Stimulated activated memory B cell treated with anti-CD40 and anti-IgM and Interleukin-4, amounts not matched to agents 10 μg/mL and 1 μg/mL and 100 μg/mL, for 72 hours (primary cell): ENCODE data around the gene GNA14.
"Not testable (repeated sequence)": the region's sequence is repeated elsewhere in the genome, so short reads cannot be mapped to it uniquely, and the experiment has no call there.

Source experiments
- ATAC-seq: fragments of 150-1000 bp; cut with Tn5 transposase; 2 replicates; pipeline ENCODE4 v1.10.0; 2021
- H3K27ac Mint-ChIP-seq: one replicate; pipeline ENCODE4 v1.8.0; 2022; ENCODE audit warnings: mild to moderate bottlenecking, mixed read lengths
- H3K27me3 Mint-ChIP-seq: one replicate; pipeline ENCODE4 v1.8.0; 2022; ENCODE audit warnings: mixed read lengths
- H3K36me3 Mint-ChIP-seq: one replicate; pipeline ENCODE4 v1.8.0; 2022; ENCODE audit warnings: mixed read lengths
- H3K4me1 Mint-ChIP-seq: one replicate; pipeline ENCODE4 v1.8.0; 2022; ENCODE audit warnings: mixed read lengths
- H3K4me3 Mint-ChIP-seq: one replicate; pipeline ENCODE4 v1.8.0; 2022; ENCODE audit warnings: mild to moderate bottlenecking, moderate library complexity, mixed read lengths
- H3K9me3 Mint-ChIP-seq: one replicate; pipeline ENCODE4 v1.8.0; 2022; ENCODE audit warnings: mixed read lengths

Gene GNA14

GRCh38 chr9:77451507-77451906 lies 196.6 kb downstream of the GNA14 start:
- H3K36me3 Mint-ChIP-seq: no peaks in the 10 kb centered on the region
- ATAC-seq: no peak
- H3K4me3 Mint-ChIP-seq: no peak overlapping the region
- peaks cover 12% of the 10 kb centered on the region for H3K9me3 Mint-ChIP-seq
- H3K27ac Mint-ChIP-seq: no peak overlapping the region
- peaks cover 8% of the 10 kb centered on the region for H3K4me1 Mint-ChIP-seq
- H3K27me3 Mint-ChIP-seq: peaks cover 13% of the 10 kb centered on the region

DNA sequence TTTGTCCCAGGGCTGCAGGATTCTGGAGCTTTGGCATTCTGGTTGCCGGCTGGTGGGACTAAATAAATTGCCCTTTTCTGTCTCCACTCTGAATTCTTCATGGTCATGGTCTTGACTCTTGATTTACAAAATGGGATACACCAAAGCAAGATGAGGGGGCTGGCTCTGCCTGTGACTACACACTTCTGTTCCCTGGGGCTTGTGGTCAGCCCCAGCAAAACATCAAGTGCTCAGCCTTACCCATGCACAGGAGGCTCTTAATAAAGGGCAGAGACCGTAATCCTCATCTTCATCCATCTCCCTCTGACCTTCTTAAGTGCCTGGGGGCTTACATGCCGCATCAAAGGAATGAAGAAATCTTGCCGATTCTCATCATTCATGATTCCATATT lies 198.0 kb downstream of the GNA14 start:
- Mint-ChIP-seq H3K4me1 (peaks cover 8% of the 10 kb centered on the region), H3K27ac (no peak overlapping the region), H3K27me3 (peaks cover 14% of the 10 kb centered on the region), H3K36me3 (no peaks in the 10 kb centered on the region), H3K9me3 (peaks cover 12% of the 10 kb centered on the region), H3K4me3 (no peak overlapping the region)
- ATAC-seq: no peak

DNA sequence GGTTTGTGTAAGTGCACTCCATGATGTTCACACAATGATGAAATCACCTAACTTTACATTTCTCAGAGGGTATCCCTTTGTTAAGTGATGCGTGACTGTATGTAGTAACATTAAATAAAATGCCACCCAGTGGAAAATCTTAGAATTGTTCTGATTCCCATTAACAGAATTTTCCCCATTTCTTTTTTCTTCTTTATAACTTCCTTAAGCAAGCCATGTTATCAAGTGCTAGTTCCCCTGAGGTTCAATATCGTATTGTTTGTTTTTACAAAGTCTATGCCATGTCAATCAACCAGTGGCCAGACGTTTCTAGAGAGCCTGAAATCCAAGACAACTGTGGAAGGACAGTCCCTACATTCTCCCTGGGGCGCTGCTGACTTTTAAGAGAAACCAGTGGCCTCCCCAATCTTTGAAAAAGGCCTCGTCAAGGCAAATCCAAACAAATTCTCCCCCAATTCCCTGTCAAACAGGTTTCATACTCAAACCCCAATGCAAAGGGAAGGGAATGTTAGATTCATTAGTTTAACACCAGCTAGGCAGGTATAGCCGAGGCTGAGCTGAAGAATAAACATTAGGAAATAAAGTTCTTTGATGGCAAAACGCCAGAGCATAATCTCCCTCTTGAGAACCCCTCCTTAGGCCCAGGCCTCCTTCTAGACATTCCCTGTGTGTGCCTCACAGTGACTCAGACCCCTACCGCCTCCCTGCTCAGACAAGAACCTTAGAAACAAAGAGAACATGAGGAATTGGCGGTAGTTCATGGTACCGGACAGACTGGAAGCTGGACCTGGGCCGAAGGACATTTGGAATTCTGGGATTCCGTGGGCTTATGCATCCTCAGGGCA lies 198.7 kb downstream of the GNA14 start:
- Mint-ChIP-seq H3K9me3 (peaks cover 12% of the 10 kb centered on the region), H3K36me3 (no peaks in the 10 kb centered on the region)

GRCh38 chr9:77447646-77448045 lies 200.5 kb downstream of the GNA14 start:
- Mint-ChIP-seq H3K27me3 (peaks cover 24% of the 10 kb centered on the region), H3K27ac (no peak overlapping the region), H3K4me1 (no peaks in the 10 kb centered on the region), H3K9me3 (peaks cover 12% of the 10 kb centered on the region), H3K36me3 (no peaks in the 10 kb centered on the region), H3K4me3 (no peak overlapping the region)
- ATAC-seq: no peak

More for the DNA sequence above, 198.7 kb downstream of the GNA14 start:
- no peak overlapping the region for H3K4me3 Mint-ChIP-seq
- no peak overlapping the region for H3K27ac Mint-ChIP-seq
- peaks cover 8% of the 10 kb centered on the region for H3K4me1 Mint-ChIP-seq
- ATAC-seq: no peak
- H3K27me3 Mint-ChIP-seq: peaks cover 20% of the 10 kb centered on the region

GRCh38 chr9:77442436-77442835 lies 205.7 kb downstream of the GNA14 start:
- H3K27me3 Mint-ChIP-seq: peaks cover 14% of the 10 kb centered on the region
- no peaks in the 10 kb centered on the region for H3K4me1 Mint-ChIP-seq
- ATAC-seq: no peak
- H3K4me3 Mint-ChIP-seq: no peak overlapping the region
- H3K36me3 Mint-ChIP-seq: no peaks in the 10 kb centered on the region
- peaks cover 4% of the 10 kb centered on the region for H3K9me3 Mint-ChIP-seq
- no peak overlapping the region for H3K27ac Mint-ChIP-seq

DNA sequence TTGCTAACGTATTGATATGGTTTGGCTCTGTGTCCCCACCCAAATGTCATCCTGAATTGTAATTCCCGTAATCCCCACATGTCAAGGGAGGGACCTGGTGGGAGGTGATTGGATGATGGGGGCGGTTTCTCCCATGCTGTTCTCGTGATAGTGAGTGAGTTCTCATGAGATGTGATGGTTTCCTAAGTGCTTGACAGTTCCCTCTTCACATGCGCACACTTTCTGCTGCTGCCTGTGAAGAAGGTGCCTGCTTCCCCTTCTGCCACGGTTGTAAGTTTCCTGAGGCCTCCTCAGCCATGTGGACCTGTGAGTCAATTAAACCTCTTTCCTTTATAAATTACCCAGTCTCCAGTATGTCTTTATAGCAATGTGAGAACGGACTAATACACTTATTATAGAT lies 207.0 kb downstream of the GNA14 start:
- H3K27me3 Mint-ChIP-seq: peaks cover 20% of the 10 kb centered on the region
- not testable (repeated sequence) for H3K4me3 Mint-ChIP-seq, H3K4me1 Mint-ChIP-seq, H3K36me3 Mint-ChIP-seq, ATAC-seq, H3K27ac Mint-ChIP-seq, H3K9me3 Mint-ChIP-seq

DNA sequence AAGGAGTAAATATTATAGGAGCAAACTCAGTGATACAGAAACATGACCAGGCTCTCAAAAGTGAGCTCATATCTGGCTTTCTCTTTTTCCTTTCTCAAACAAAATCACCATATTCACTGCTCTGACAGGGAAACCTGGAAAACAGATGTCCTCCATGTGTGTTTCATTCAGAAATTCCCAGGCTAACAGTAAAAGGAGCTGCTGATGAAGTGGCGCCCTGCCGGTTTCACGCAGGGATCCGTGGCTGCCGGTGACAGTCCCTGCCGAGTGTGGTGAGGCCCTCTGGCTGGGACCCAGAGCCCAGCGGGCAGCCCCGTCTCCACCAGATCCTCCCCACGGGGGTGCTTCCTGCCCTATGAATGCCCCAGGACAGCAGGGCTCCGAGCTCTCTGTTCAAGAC lies 208.1 kb downstream of the GNA14 start:
- no peaks in the 10 kb centered on the region for H3K4me1 Mint-ChIP-seq
- H3K27ac Mint-ChIP-seq: no peak overlapping the region
- no peaks in the 10 kb centered on the region for H3K9me3 Mint-ChIP-seq
- H3K36me3 Mint-ChIP-seq: no peaks in the 10 kb centered on the region
- no peak overlapping the region for H3K4me3 Mint-ChIP-seq
- H3K27me3 Mint-ChIP-seq: peaks cover 19% of the 10 kb centered on the region
- ATAC-seq: no peak

- ATAC-seq: no peak
- Mint-ChIP-seq H3K4me1 (peaks cover 4% of the 10 kb centered on the region), H3K27me3 (peaks cover 9% of the 10 kb centered on the region)
Observed at GRCh38 chr9:77438653-77439052, 209.5 kb downstream of the GNA14 start.

DNA sequence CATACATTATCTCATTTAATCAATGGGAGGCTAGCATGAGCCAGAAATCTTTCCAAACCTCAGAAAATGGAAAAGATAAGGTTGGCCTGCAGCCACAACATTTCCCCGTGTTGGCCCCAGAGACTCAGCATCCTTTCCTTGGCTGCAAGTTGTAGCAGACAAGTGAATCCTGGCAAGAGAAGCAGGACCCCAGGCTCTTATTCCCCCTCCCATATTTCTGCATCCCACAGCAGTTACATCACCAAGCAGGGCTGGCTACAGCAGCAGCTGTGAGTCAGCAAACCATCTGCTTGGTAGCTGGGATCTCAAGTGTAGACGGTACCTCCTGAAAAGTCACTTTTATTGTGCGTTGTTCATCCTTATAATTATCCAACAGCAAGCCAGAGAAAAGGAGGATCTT lies 212.4 kb downstream of the GNA14 start:
- H3K4me1 Mint-ChIP-seq: peaks cover 7% of the 10 kb centered on the region
- no peaks in the 10 kb centered on the region for H3K9me3 Mint-ChIP-seq
- H3K27ac Mint-ChIP-seq: no peak overlapping the region
- H3K36me3 Mint-ChIP-seq: no peaks in the 10 kb centered on the region
- no peak overlapping the region for H3K4me3 Mint-ChIP-seq
- ATAC-seq: no peak
- peaks cover 9% of the 10 kb centered on the region for H3K27me3 Mint-ChIP-seq

More at GRCh38 chr9:77438653-77439052, 209.5 kb downstream of the GNA14 start:
- H3K4me3 Mint-ChIP-seq: no peak overlapping the region
- H3K36me3 Mint-ChIP-seq: no peaks in the 10 kb centered on the region
- no peaks in the 10 kb centered on the region for H3K9me3 Mint-ChIP-seq
- no peak overlapping the region for H3K27ac Mint-ChIP-seq

- ATAC-seq: no peak
- H3K9me3 Mint-ChIP-seq: no peaks in the 10 kb centered on the region
- H3K27me3 Mint-ChIP-seq: peaks cover 9% of the 10 kb centered on the region
- H3K36me3 Mint-ChIP-seq: no peaks in the 10 kb centered on the region
- H3K27ac Mint-ChIP-seq: no peak overlapping the region
- H3K4me3 Mint-ChIP-seq: no peak overlapping the region
- H3K4me1 Mint-ChIP-seq: peaks cover 7% of the 10 kb centered on the region
Observed at GRCh38 chr9:77435277-77435676, 212.8 kb downstream of the GNA14 start.

- H3K36me3 Mint-ChIP-seq: no peaks in the 10 kb centered on the region
- peaks cover 7% of the 10 kb centered on the region for H3K4me1 Mint-ChIP-seq
- ATAC-seq: peak; percentile 60
- peaks cover 9% of the 10 kb centered on the region for H3K27me3 Mint-ChIP-seq
- no peak overlapping the region for H3K4me3 Mint-ChIP-seq
- H3K27ac Mint-ChIP-seq: no peak overlapping the region
- H3K9me3 Mint-ChIP-seq: no peaks in the 10 kb centered on the region
Observed at GRCh38 chr9:77433675-77434445, 214.3 kb downstream of the GNA14 start.

GRCh38 chr9:77432053-77432452 lies 216.1 kb downstream of the GNA14 start:
- no peak overlapping the region for H3K27ac Mint-ChIP-seq
- ATAC-seq: no peak
- H3K9me3 Mint-ChIP-seq: no peaks in the 10 kb centered on the region
- H3K36me3 Mint-ChIP-seq: no peaks in the 10 kb centered on the region
- peaks cover 7% of the 10 kb centered on the region for H3K4me1 Mint-ChIP-seq
- no peak overlapping the region for H3K4me3 Mint-ChIP-seq
- peaks cover 2% of the 10 kb centered on the region for H3K27me3 Mint-ChIP-seq

DNA sequence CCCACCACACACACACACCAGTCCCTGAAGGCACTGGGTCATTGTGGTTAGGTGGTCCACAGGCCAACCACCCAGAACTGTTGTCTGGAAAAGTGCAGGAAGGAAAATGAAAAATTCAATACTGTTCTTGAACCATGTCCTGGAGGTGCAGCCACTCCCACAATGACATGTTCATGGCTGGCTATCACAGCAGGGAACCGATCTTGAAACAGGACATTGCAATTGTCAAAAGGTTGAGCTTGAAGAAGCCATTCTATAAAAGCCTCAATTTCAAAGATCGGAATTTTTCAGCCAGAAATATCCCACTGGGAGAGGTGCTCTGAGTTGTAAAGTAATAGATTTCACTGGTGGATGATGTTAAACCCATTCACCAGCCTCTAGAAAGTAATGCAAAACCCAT lies 218.2 kb downstream of the GNA14 start:
- ATAC-seq: no peak
- Mint-ChIP-seq H3K4me1 (peaks cover 7% of the 10 kb centered on the region), H3K27ac (no peak overlapping the region), H3K9me3 (no peaks in the 10 kb centered on the region), H3K27me3 (no peaks in the 10 kb centered on the region), H3K36me3 (no peaks in the 10 kb centered on the region), H3K4me3 (no peak overlapping the region)

GRCh38 chr9:77427256-77427927 lies 220.7 kb downstream of the GNA14 start:
- Mint-ChIP-seq H3K4me3 (no peak overlapping the region), H3K27me3 (no peaks in the 10 kb centered on the region), H3K27ac (no peak overlapping the region), H3K36me3 (no peaks in the 10 kb centered on the region), H3K4me1 (no peaks in the 10 kb centered on the region), H3K9me3 (peaks cover 3% of the 10 kb centered on the region)
- peak; percentile 10 for ATAC-seq

GRCh38 chr9:77426712-77427111 lies 221.4 kb downstream of the GNA14 start:
- H3K27ac Mint-ChIP-seq: no peak overlapping the region
- H3K27me3 Mint-ChIP-seq: no peaks in the 10 kb centered on the region
- H3K9me3 Mint-ChIP-seq: peaks cover 3% of the 10 kb centered on the region
- H3K4me1 Mint-ChIP-seq: no peaks in the 10 kb centered on the region
- no peak overlapping the region for H3K4me3 Mint-ChIP-seq
- no peaks in the 10 kb centered on the region for H3K36me3 Mint-ChIP-seq
- ATAC-seq: no peak
